HS-27A (cell line): Measurements from ENCODE around the gene GLRX5.
"Not testable (repeated sequence)": the region's sequence is repeated elsewhere in the genome, so short reads cannot be mapped to it uniquely, and the experiment has no call there.

Experiments
- DNase-seq: peaks from one replicate; pipeline ENCODE4 v3.0.0-alpha.2; 2012; ENCODE audit warnings: low read depth, missing footprints

Gene GLRX5

GRCh38 chr14:95559203-95559602 lies 24.4 kb downstream of the GLRX5 start:
- no peak for DNase-seq

DNA sequence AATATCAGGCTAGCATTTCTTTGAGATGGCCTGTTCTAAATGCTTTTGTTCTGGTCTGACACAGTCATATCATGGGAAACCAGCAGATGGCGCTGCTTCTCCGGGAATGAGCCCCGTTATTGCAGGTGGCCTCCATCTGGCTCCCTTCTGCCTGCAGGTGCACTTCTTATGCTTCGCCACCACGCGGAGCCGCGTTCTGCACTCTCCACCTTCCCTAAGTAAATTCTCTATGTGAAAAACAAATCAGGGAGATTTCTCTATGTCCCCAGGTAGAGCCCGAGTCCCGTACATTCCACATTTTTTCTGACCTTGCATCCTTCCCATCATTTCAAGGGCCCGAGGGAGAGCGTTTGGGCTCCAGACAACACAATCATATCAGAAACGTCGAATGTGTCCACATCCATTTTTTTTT lies 26.2 kb downstream of the GLRX5 start:
- DNase-seq: no peak

- no peak for DNase-seq
Measured at GRCh38 chr14:95562892-95563685, 28.2 kb downstream of the GLRX5 start.

DNA sequence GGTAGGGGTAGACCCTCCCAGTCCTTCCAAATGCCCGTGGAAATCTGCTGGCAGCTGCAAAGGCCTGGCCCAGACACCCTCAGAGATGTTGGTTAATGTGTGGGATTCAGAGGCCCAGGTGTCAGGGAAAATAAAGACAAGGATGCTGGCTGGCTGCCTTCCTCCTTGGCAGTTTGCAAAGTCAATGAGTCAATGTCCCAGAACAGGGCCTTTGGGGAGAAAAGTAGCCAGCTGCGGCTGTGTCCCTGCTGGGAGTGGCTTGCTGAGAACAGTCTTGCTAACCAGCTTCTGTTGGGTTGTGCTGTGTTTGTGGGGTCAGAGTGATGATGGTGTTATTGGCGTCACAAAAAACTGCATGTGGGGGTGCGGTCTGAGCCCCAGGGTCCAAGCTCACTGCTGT lies 29.2 kb downstream of the GLRX5 start:
- DNase-seq: no peak

DNA sequence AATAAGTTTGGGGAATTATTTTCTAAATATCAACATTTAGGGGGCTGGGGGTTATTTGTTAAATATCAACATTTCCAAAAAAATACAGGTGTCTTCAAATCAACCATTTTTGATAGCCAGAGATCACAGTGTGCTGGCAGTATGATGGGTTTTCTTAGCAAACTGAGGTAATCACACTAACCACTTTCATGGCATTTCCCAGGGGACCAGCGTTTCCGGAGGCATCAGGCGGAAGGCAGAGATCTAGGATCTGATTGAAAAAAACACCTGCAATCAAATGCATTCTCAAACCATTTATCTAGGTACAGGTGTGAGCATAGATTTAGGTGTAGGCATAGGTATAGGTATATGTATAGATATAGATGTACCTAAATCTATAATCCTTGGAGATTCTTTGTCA lies 34.6 kb downstream of the GLRX5 start:
- no peak for DNase-seq

- DNase-seq: no peak
Measured at GRCh38 chr14:95573313-95573712, 38.5 kb downstream of the GLRX5 start.

DNA sequence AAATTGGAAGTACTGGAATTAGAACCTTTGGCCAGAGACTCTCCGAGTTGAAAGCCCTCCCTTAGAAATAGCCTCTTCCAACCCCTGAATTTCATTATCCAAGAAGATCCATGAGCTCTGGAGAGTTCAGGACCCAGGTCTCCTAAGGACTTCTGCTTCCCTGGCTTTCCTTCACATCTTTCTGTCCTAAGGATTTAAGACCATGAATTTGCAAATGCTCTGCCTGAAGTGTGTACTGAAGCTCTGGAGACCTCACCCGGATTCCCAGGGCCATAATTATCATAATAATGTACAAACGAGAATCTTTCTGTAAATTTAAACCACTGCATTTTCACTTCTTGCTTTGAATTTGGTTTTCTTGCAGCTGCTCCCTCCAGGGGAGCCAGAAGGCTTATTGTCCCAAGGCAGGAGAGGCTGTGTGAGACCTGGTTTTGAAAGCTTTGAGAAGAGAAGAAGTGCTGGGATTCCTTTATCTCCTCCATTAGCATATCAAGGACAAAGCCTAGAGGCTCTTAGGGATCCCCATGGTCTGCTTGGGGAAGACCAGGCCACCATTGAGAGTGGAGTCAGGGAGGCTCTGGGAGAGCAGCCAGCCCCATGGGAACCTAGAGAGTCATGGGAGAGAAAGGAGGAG lies 41.1 kb downstream of the GLRX5 start:
- DNase-seq: no peak

- DNase-seq: no peak
Measured at GRCh38 chr14:95577067-95577800, 42.4 kb downstream of the GLRX5 start.

GRCh38 chr14:95577870-95578269 lies 43.0 kb downstream of the GLRX5 start:
- DNase-seq: no peak

DNA sequence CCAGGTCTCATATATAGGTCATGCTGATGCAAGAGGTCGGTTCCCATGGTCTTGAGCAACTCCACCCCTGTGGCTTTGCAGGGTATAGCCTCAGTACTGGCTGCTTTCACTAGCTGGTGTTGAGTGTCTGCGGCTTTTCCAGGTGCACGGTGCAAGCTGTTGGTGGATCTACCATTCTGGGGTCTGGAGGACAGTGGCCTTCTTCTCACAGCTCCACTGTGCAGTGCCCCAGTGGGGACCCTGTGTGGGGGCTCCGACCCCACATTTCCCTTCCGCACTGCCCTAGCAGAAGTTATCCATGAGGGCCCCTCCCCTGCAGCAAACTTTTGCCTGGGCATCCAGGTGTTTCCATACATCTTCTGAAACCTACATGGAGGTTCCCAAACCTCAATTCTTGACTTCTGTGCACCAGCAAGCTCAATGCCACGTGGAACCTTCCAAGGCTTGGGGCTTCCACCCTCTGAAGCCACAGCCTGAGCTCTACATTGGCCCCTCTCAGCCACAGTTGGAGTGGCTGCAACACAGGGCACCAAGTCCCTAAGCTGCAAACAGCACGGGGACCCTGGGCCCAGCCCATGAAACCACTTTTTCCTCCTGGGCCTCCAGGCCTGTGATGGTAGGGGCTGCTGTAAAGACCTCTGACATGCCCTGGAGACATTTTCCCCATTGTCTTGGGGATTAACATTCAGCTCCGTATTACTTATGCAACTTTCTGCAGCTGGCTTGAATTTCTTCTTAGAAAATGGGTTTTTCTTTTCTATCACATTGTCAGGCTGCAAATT lies 49.2 kb downstream of the GLRX5 start:
- DNase-seq: not testable (repeated sequence)

DNA sequence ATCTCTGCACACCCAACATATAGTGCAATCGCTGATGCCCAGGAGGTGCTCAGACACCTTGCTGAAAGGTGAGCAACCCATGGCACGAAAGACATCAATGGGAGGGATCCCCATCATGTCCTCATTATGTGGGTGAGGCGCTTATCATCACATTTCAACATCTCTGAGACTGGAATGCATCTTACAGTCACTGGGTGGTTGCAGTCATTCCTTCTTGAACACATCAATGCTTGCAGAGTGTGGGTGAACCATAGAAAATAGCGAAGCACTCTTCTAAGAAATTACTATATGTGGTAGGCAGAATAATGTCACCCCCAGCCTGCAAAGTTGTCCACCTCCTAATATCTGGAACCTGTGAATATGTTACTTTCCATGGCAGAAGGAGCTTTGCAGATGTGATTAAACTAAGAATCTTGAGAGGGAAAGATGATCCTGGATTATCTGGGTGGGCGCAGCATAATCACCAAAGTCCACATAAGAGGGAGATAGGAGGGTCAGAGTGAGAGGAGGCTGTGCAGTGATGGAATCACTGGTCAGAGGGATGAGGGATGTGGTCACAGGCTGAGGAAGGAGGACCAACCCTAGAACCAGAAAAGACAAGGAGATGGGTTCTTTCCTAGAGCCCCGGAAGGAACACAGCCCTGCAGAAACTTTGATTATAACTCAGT lies 51.2 kb downstream of the GLRX5 start:
- no peak for DNase-seq

GRCh38 chr14:95591182-95591581 lies 56.3 kb downstream of the GLRX5 start:
- DNase-seq: not testable (repeated sequence)
